ENCODE data around the gene SAMD14.

Gene SAMD14

DNA sequence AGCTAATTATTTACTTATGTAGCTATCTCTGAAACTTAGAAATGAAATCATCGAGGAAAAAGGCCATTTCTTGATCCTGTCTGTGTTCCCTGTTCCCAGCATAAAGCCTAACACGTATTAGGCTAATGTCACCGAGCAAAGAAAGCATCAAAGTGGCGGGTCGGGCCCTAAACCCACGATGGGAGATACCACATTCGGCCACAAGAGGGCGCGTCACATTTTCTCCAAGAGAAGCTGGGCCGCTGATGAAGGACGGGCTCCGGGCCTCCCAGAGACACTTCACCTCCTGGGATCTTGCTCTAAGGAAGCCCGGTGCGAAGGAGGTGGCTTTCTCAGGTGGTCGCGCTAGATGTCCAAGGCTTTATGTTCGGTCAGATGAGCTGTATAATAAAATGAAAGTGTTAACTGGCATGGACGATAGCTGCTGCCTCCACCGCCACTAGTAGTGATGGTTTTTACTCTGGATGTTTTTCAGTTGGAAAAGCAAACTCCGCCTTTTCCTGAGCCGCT is 35.7 kb downstream of the SAMD14 start:
- peak; percentile 76 for DNase-seq

DNA sequence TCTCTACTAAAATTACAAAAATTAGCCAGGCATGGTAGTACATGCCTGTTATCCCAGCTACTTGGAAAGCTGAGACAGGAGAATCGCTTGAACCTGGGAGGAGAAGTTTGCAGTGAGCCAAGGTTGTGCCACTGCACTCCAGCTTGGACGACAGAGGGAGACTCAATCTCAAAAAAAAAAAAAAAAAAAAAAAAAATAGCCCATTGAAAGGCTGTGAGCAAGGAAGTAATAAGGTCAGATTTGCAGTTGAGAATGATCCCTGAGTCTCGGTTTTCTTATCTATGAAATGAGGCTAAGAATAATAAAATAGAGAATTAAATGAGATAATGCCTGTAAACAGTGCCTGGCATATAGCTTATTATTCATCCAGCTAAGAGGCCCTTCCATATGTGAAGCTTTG is 36.2 kb downstream of the SAMD14 start:
- no peak for DNase-seq

DNA sequence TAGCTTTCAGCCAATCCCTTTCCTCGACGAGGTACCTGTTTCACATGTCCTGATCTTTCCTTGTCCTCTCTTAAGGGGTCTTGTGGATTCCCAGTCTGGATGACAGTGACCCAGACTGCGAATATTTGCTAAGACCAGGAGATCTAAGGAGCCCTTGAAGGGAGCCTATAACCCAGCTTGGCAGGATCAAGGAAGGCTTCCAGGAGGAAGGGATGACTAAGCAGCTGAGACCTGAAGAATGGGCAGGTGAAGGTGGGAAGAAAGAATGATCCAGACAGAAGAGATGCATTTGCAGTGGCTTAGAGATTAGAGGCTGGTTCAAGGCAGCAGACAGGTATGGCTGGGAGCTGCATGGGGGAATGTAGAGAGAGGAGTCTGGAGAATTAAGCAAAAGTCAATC is 36.7 kb downstream of the SAMD14 start:
- DNase-seq = no peak

DNA sequence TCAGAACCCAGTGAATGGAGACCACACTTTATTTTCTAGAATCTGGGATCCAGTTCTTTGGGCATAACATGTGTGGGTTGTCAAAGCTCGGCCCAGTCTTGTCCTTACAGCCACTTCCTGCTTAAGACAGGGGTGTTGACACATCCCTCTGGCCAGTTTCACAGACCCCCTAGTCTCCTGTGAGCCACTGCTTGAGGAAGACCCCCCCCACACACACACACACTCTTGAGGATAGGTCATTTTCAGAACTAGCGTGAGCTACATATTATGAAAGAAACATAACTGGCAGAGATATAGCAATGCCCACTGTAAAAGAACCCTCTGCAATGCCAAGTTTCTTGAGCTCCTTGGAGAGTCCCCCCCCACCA is 38.1 kb downstream of the SAMD14 start:
- no peak for DNase-seq

DNA sequence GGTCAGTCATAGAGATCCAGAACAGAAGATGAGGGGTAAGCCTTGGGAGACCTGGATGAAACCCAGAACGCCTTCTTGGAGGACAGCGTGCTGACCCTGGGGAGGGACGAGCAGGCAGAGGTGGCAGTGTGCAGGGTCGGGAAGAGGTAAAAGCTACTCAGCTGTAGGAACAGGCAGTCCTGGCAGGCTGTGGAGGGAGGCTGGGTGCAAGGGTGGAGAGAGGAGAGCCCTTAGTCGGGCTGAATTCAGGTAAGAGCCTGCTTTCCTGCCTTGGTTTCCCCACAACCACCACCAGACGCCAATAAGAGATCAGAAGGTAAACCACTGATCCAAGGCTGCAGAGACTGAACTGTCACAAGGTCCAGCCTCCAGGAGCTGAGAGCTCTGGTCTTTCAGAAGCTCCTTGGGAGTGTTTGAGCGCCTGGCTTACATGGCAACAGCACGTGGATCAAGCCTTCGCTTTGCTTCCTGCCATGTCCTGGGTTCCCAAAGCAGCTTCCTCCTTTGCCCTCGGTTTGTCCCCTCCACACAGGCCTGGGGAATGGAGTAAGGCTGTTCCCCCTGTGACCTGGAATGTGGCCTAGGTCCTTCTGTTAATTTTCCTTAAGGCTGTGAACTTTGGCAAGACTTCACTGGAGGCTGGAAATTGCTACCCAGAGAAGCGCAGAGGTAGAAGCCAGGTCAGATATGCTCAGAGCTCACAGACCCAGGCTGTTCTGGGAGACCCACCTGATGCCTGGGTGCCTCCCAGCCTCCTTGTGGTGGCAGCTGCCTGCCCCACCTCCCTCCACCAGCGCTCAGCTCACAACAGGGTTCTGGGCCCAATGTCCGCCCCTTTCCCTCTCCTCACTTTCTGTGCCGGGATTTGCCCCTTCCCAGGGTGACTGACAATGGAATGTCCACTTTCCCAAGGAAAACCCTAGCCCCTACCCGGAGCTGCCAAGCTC is 38.7 kb downstream of the SAMD14 start:
- no peak for DNase-seq

DNA sequence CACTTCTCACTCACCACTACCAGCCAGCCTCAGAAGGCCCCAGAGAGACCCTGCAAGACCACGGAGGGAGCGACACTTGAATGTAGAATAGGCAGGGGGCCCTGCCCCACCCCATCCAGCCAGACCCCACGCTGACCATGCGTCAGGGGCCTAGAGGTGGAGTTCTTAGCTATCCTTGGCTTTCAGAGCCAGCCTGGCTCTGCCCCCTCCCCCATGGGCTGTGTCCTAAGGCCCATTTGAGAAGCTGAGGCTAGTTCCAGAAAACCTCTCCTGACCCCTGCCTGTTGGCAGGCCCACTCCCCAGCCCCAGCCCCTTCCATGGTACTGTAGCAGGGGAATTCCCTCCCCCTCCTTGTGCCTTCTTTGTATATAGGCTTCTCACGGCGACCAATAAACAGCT is 39.9 kb downstream of the SAMD14 start:
- DNase-seq = no peak

DNA sequence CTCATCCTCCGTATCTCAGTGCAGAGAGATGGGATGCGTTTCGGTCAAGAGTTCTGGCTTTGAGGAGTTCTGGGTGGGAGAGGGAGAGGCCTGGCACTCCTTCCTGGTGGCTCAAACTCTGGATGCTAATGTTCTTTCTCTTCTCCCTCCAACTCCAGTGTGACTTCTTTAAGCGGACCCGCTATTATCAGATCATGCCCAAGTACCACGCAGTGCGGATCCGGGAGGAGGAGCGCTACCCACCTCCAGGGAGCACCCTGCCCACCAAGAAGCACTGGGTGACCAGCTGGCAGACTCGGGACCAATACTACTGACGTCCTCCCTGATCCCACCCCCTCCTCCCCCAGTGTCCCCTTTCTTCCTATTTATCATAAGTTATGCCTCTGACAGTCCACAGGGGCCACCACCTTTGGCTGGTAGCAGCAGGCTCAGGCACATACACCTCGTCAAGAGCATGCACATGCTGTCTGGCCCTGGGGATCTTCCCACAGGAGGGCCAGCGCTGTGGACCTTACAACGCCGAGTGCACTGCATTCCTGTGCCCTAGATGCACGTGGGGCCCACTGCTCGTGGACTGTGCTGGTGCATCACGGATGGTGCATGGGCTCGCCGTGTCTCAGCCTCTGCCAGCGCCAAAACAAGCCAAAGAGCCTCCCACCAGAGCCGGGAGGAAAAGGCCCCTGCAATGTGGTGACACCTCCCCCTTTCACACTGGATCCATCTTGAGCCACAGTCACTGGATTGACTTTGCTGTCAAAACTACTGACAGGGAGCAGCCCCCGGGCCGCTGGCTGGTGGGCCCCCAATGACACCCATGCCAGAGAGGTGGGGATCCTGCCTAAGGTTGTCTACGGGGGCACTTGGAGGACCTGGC is 40.8 kb downstream of the SAMD14 start:
- no peak for DNase-seq

DNA sequence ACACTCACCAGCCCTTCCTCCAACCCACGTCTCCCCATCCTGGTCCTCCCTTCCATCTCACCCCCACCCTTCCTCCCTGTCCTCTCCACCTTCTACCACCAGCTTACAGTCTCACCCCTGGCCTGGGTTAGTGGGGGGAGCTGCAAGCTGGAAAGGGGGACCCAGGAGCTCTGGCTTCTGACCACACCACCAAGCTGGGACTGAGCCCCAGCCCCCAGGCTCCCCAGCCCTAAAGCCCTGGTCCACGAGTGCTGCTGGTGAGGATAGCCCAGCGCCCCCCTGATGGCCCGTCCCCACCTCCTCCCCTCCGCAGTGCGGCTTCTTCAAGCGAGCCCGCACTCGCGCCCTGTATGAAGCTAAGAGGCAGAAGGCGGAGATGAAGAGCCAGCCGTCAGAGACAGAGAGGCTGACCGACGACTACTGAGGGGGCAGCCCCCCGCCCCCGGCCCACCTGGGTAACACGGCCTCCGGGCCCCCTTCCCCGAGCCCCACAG is 42.0 kb downstream of the SAMD14 start:
- no peak for DNase-seq

DNA sequence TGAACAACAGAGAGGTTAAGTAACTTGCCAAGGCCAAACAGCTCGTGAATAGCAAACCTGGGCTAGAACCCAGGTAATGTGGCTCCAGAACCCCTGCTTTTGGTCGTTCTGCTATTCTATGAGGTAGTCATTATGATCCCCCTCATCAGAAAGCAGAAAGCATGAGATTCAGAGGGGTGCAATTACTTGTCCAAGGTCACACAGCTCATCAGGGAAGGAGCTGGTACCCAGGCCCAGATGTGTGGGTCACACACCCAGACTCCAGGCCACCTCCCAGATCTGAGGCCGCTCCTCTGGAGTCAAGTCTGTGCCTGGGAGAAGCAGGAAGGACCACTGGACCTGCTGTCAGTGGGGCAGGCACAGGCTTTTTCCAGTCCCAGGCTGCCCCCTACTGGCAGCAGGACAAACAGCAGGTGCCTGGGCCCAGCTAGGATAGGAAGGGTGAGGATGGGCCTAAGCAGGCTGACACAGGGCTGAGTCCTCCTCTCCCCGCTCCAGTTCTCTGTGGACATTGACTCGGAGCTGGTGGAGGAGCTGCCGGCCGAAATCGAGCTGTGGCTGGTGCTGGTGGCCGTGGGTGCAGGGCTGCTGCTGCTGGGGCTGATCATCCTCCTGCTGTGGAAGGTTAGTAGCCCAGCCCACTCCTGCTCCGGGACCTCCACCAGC is 42.6 kb downstream of the SAMD14 start:
- DNase-seq = peak; percentile 50

DNA sequence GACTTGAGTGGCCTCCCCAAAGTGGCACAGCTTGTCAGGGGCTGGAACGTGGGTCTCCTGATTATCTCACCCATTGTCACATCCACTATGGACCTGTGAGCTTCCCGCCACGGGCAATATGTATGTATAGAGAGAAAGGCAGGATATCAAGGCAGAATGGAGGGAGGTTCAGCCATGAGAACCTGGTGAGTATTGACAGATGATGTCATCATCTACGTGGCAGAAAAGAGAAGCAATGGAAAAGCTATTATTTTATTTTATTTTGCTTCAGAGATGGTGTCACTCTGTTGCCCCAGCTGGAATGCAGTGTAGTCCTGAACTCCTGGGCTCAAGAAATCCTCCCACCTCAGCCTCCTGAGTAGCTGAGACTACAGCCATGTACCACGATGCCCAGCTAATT is 48.2 kb downstream of the SAMD14 start:
- DNase-seq = no peak

DNA sequence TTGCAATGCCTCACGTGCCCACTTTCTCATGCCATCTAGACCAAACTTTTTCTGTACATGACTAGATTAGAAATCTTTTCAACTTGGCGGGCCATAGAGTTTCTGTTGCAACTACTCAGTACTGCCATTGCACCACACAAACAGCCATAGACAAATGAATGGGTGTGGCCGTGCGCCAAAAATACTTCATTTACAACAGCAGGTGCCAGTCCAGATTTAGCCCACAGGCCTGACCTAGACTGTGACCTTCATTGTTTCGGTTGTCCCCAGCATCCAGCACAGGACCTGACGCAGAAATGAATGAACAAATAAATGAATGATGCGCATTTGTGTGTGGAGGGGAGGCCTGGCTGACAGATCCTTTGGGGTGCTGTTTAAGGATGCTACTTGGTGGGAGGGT is 49.1 kb downstream of the SAMD14 start:
- no peak for DNase-seq

DNA sequence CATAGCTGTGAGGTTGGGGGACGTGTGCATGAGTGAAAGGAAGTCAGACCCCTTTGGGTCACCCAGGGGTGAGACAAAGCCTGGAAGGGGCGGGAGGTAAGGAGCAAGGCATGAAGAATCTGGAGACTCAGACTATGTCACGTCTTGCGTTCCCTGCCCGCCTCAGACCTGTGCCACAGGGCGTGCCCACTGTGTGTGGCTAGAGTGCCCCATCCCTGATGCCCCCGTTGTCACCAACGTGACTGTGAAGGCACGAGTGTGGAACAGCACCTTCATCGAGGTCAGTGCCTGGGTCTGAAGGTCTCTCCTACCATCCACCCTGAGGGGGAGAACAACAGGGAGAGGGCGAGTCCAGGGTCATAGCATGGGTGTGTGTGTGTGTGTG is 49.9 kb downstream of the SAMD14 start:
- DNase-seq = no peak

DNA sequence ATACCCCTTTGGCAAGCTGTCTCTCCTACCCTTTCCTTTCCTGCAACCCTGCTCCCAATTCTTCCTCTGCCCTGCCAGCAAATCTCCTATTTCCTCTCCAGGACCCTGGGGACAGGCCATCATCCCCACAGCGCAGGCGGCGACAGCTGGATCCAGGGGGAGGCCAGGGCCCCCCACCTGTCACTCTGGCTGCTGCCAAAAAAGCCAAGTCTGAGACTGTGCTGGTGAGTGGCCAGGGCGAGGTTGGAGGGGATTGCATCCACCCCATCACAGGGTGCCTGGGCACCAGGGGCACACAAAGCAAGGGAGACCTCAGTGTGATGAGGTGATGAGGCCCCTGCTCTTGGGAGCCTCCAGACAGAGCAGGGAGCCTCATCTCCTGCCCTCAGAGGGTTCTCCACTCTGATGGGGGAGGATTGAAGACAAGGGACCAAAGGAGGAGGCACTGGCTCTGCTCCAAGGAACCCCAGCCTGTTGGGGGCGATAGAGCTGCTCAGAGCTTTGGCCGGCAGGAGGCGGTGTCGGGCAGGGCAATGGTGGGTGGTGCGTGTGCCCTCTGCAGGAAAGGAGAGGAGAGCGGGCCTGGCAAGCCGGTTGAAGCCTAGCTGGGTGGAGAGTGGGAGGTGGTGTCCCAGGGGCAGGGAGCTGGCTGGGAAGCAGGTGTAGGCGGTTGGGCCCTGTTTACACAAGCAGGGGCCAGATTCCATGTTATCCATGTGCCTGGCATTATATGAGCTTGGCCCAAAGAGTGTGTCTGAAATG is 50.4 kb downstream of the SAMD14 start:
- DNase-seq = no peak

DNA sequence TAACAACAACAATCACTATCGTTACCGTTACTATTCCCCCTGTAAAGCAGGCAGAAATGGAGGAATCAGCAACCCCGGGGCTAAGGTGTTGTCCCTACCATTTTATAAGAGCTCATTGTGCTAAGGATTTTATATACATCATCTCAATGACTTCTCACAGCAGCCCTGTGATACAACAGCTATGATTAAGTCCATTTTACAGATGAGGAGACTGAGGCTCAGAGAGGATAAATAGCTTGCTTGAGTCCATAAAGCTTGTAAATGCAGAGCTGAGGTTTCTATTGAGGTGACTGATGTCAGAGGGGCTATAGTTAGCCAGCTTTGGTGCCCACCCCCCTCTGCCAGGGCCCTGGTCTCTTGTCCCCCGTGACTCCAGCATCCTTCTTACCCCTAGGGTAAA is 51.5 kb downstream of the SAMD14 start:
- no peak for DNase-seq

DNA sequence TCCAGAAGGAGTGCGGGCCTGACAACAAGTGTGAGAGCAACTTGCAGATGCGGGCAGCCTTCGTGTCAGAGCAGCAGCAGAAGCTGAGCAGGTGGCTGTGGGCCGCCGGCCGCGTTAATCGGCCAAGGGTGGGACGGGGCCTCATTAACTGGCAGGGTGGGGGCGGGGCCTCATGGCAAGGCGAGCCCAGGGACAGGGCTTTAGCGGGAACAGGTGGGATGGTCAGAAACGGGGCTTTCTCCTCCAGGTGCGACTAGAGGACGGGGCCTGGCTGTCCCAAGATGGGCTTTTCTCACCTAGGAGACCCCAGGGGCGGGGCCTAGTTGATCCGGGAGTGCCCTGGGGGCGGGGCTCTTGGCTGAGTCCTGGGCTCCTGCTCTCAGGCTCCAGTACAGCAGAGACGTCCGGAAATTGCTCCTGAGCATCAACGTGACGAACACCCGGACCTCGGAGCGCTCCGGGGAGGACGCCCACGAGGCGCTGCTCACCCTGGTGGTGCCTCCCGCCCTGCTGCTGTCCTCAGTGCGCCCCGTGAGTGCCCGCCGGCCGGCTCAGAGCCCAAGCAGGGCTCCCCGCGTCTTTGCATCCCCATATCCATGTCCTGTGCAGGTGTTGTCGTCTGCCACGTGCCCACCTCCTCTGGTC is 53.2 kb downstream of the SAMD14 start:
- no peak for DNase-seq

DNA sequence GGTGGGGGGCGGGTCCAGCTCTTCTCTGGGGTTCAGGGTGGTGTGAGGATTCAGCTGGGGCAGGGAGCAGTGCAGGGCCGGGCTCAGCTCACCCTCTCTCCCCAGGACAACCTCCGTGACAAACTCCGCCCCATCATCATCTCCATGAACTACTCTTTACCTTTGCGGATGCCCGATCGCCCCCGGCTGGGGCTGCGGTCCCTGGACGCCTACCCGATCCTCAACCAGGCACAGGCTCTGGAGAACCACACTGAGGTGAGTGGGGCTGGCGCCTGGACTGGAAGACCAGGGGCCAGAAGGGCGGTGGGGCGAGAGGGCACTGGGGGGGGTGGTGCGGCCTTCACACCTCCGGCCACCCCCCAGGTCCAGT is 53.8 kb downstream of the SAMD14 start:
- no peak for DNase-seq

DNA sequence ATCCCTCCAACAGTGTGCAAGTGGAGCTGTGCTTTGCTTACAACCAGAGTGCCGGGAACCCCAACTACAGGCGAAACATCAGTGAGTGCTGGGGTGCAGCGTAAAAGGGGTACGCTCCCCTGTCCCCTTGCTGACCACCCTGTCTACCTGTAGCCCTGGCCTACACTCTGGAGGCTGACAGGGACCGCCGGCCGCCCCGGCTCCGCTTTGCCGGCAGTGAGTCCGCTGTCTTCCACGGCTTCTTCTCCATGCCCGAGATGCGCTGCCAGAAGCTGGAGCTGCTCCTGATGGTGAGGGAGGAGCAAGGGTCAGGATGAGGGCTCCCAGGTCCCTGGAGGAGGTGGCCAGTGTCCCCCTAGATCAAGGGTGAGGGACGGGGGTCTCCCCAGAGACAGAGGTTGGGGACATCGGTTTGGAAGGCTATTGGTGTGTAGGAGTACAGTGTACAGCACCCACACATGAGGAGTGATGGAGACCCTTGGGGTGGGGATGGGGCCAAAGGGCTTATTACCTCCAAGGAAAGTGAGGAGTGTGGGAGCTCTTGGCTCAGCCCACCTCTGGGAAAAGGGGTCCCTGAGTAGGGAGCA is 54.4 kb downstream of the SAMD14 start:
- DNase-seq = no peak

DNA sequence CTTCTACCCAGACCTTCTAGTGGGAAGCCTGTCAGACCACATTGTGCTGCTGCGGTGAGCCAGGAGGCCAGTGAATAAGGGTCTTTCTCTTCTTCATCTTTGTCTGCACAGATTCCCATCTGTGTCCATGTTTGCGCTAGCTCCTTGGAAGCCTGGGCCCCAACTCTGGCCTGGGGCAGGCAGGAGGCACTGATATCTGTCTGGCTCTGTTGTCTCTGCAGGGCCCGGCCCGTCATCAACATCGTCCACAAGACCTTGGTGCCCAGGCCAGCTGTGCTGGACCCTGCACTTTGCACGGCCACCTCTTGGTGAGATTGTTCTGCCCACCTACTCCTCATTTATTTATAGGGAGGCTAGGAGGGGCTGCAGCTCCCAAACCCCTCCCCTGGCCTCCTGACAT is 55.7 kb downstream of the SAMD14 start:
- no peak for DNase-seq

DNA sequence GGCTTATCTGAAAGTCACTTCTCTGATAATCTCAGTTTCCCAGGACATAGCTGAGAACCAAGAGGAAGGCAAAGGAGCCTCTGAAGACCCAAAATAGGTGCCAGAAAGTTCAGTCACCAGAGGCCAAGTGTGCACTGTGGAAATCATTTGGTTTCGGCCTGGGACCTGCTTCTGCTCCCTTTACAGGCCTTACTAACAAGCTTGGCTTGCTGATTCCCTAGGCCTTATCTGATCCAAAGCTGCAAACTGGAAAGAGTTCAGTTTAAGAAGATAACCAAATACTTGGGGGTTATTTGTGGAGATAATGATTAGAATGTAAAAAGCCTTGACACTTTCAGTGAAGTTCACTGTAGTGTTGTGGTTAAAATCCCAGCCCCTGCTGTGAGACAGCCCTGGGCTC is 57.0 kb downstream of the SAMD14 start:
- DNase-seq = no peak

DNA sequence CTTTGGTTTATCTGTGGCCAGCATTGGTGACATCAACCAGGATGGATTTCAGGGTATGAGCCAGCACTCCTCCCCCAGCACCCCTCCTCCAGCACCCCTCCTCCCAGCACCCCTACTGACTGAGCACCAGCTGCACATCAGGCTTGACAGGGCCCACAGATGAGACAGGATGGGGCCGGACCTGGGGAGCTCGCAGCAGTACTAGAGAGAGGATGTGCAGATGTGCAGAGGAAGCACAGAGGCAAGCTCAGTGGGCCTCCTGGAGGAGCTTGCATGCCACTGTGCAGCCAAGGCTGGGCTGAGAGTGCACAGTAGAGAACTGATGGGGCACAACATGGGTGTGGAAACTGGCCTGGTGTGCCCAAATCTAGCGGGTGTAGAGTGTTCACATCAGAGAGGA is 57.8 kb downstream of the SAMD14 start:
- no peak for DNase-seq

DNA sequence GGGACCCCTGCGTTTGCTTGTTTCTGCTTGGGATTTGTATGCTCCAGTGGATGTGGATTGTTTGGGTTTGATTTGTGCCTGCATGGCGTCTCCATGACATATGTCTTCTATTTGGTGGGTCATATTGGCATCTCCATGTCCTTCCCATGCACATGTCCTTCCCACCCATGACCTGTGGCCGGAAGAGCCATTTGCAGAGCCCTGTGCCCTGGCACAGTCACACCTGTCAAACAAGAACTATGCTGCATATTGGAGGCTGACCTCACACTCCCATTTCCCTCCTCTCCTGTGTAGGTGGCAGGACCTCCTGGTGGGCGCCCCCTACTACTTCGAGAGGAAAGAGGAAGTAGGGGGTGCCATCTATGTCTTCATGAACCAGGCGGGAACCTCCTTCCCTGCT is 58.3 kb downstream of the SAMD14 start:
- DNase-seq = no peak

All from NCI-H748 treated with DMSO at 0.1 percent for 48 hours (cell line).